ENCODE results near the gene RNGTT.

RNGTT gene

DNA sequence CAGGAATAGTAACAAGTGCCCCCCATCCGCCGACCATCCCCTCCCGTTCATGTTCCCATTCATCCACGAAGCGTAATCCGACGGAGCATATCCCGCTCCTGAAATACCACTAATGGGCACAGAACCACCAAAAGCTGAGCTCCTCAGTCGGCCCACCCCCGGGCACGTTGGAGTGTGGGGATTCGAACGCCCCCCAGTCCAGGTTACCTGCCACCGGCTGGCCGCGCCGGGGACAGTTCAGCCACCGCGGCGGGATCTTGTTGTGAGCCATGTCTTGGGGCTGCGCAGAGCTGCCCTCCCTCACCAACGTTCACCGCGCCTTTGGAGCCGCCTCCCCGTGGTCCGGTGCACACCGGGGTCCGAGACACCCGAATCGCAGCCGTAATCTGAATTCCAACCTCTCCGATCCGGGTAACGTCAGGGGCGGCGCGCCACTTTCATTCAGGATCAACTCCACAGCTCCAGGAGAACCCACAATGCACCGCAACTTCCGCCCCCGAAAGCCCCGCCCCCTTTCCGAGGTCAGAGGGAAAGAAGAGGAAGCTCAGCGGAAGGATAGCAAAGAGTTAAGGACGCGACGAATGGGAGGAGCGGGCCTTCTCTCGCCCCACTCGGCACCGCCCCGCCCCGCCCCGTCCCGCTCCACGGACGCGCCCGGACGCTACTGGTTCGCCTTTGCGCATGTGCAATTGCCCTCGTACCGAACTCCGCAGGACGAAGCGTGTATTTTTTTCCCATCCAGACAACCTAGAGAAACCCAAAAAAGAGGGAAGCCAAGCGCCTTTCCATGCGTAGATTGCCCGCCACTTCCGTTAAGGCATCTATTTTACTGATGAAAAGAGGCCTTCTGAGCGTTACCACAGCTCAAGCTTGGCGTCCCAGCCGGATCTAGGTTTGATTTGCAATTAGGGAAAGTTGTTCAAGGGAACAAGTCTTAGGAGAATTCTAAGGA lies at the start of gene RNGTT:
RNGTT (minus strand) TSS at position 480 of the 952 bp plus-strand sequence; CDS start at position 271, 209 bp downstream.
- Mint-ChIP-seq H3K27me3 (no peaks in the 10 kb centered on the region), H3K4me3 (peak within 1 kb of the TSS; percentile 96), H3K9me3 (peaks cover 7% of the 10 kb centered on the region), H3K27ac (peak within 1 kb of the TSS; percentile 95), H3K36me3 (peaks cover 7% of the 10 kb centered on the region), H3K4me1 (peaks cover 33% of the 10 kb centered on the region)
- peak; percentile 100 for ATAC-seq

GRCh38 chr6:89011436-89011835 lies 48.0 kb upstream of the RNGTT start:
- Mint-ChIP-seq H3K36me3 (peaks cover 5% of the 10 kb centered on the region), H3K27me3 (no peaks in the 10 kb centered on the region), H3K27ac (no peak overlapping the region), H3K4me3 (no peak overlapping the region), H3K9me3 (peaks cover 3% of the 10 kb centered on the region), H3K4me1 (peaks cover 11% of the 10 kb centered on the region)
- no peak for ATAC-seq

DNA sequence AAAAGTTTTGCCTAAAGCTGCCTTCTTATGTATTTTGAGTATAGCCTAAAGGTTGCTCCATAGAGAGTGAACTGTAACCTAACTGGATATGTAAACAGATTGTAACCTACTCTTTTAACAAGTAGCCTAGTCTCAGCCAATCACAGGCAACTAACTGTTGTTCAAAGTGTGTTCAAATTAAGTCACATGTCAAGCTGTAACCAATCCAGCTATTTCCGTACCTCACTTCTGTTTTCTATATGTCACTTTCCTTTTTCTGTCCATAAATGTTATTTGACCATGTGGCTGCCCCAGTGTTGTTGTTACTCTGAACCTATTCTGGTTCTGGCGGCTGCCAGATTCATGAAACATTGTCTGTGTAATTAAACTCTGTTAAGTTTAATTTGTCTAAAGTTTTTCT lies 47.4 kb upstream of the RNGTT start:
- Mint-ChIP-seq H3K4me1 (peaks cover 11% of the 10 kb centered on the region), H3K9me3 (no peaks in the 10 kb centered on the region), H3K4me3 (no peak overlapping the region), H3K27me3 (no peaks in the 10 kb centered on the region), H3K27ac (no peak overlapping the region), H3K36me3 (no peaks in the 10 kb centered on the region)
- no peak for ATAC-seq

DNA sequence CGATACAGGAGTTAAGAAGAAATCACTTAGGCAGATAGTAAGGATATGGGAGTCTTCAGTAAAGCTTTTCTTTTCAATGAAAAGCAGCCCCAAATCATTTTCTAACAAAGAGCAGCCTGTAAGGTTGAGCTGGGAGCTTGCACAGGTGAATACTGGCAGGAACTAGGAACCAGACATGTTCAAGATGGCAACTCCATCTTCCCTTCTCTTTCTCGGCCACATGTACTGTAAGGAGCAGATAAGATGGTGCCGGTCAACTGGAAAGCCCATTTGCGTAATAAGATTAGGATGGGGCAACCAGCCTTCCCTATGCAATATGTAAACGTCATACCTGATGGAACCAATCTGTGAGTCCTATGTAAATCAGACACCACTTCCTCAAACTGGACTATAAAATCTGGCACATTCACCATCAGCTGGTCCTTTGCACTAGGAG lies 46.2 kb upstream of the RNGTT start:
- no peak overlapping the region for H3K4me3 Mint-ChIP-seq
- no peak for ATAC-seq
- H3K27me3 Mint-ChIP-seq = no peaks in the 10 kb centered on the region
- H3K4me1 Mint-ChIP-seq = peaks cover 11% of the 10 kb centered on the region
- H3K27ac Mint-ChIP-seq = no peak overlapping the region
- H3K36me3 Mint-ChIP-seq = no peaks in the 10 kb centered on the region
- no peaks in the 10 kb centered on the region for H3K9me3 Mint-ChIP-seq

GRCh38 chr6:89008815-89009374 lies 45.5 kb upstream of the RNGTT start:
- Mint-ChIP-seq H3K4me1 (peaks cover 11% of the 10 kb centered on the region), H3K36me3 (no peaks in the 10 kb centered on the region), H3K27ac (no peak overlapping the region), H3K4me3 (no peak overlapping the region), H3K9me3 (no peaks in the 10 kb centered on the region), H3K27me3 (no peaks in the 10 kb centered on the region)
- no peak for ATAC-seq

DNA sequence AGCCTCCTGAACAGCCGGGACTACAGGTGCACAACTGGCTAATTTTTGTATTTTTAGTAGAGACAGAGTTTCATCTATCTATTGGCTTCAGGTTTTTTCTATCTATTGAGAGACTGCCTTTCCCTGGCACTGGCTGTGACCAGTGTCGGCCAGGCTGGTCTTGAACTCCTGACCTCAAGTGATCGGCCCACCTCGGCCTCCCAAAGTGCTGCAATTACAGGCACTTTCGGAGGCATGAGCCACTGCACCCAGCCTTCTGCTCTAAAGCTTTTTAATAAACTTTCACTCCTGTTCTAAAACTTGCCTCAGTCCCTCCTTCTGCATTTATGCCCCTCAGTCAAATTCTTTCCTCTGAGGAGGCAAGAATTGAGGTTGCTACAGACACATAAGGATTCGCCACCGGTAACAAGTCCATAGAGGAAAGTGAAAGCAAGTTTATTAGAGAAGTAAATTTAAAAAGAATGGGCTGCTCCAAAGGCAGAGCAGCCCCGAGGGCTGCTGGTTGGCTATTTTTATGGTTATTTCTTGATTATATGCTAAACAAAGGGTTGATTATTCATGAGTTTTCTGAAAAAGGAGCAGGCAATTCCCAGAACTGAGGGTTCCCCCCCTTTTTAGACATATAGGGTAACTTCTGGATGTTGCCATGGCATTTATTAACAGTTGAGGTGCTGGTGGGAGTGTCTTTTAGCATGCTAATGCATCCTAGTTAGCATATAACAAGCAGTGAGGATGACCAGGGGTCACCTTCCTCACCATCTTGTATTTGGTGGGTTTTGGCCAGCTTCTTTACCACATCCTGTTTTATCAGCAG lies 44.8 kb upstream of the RNGTT start:
- no peaks in the 10 kb centered on the region for H3K36me3 Mint-ChIP-seq
- peaks cover 11% of the 10 kb centered on the region for H3K4me1 Mint-ChIP-seq
- no peaks in the 10 kb centered on the region for H3K27me3 Mint-ChIP-seq
- no peaks in the 10 kb centered on the region for H3K9me3 Mint-ChIP-seq
- H3K27ac Mint-ChIP-seq = no peak overlapping the region
- H3K4me3 Mint-ChIP-seq = no peak overlapping the region
- ATAC-seq = no peak

GRCh38 chr6:89007209-89008000 lies 44.0 kb upstream of the RNGTT start:
- no peaks in the 10 kb centered on the region for H3K27me3 Mint-ChIP-seq
- H3K4me3 Mint-ChIP-seq = no peak overlapping the region
- H3K36me3 Mint-ChIP-seq = no peaks in the 10 kb centered on the region
- no peak for ATAC-seq
- H3K9me3 Mint-ChIP-seq = no peaks in the 10 kb centered on the region
- H3K4me1 Mint-ChIP-seq = peaks cover 11% of the 10 kb centered on the region
- H3K27ac Mint-ChIP-seq = no peak overlapping the region

DNA sequence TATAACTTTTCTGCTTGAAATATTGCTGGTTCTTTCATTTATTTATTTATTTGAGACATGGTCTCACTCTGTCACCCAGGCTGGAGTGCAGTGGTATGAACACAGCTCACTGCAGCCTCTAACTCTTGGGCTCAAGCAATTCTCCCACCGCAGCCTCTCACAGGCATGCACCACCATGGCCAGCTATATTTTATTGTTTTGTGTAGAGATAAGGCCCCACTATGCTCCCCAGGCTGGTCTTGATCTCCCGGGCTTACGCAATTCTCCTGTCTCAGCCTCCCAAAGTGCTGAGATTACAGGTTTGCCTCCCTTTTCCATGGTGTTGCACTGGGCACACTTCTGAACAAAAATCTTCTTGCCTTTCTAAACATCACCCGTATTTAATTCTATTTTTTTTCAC lies 39.1 kb upstream of the RNGTT start:
- no peak for ATAC-seq
- Mint-ChIP-seq H3K4me3 (no peak overlapping the region), H3K27ac (no peak overlapping the region), H3K36me3 (no peaks in the 10 kb centered on the region), H3K9me3 (no peaks in the 10 kb centered on the region), H3K4me1 (peaks cover under 1% of the 10 kb centered on the region), H3K27me3 (no peaks in the 10 kb centered on the region)

DNA sequence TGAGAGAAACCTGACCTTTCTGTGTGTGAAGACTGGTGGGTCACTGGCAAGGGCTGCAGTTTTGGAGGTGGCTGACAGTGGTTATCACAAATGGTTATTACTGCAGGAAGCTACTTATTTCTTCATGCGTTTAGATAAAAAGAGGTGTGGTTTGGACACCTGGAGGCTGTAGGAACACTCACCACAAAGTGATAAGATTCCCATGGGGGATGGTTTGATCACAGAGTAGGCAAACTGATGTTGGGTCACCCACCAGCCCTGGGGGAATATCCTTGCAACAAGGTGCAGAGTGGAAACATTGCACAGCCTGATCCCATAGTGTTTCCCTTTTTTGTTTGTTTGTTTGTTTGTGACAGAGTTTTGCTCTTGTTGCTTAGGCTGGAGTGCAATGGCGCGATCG lies 33.9 kb upstream of the RNGTT start:
- H3K27ac Mint-ChIP-seq = no peak overlapping the region
- no peaks in the 10 kb centered on the region for H3K4me1 Mint-ChIP-seq
- H3K27me3 Mint-ChIP-seq = no peaks in the 10 kb centered on the region
- no peak for ATAC-seq
- no peaks in the 10 kb centered on the region for H3K36me3 Mint-ChIP-seq
- no peak overlapping the region for H3K4me3 Mint-ChIP-seq
- no peaks in the 10 kb centered on the region for H3K9me3 Mint-ChIP-seq

- no peaks in the 10 kb centered on the region for H3K36me3 Mint-ChIP-seq
- H3K27ac Mint-ChIP-seq = no peak overlapping the region
- ATAC-seq = no peak
- H3K9me3 Mint-ChIP-seq = no peaks in the 10 kb centered on the region
- H3K4me3 Mint-ChIP-seq = no peak overlapping the region
- no peaks in the 10 kb centered on the region for H3K4me1 Mint-ChIP-seq
- no peaks in the 10 kb centered on the region for H3K27me3 Mint-ChIP-seq
Measured at GRCh38 chr6:88992741-88993552, 29.5 kb upstream of the RNGTT start.

DNA sequence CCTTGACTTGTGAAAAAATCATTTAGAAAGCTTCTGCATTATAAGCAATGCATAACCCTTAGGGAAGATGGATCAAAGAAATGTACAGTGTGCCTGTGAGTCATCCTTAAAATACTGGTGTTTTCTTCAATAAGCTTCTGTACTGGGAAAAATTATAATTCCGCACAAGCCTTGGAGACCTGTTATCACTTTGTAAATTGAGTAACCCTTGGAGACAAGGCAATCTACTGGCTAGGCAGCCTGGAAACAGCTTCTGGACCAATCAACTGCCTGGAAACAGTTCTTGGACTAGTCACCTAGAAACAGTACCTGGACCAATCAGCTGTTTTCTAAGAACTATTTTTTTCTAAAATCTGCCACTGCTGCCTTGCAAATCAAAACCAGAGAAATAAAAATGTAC lies 25.8 kb upstream of the RNGTT start:
- no peaks in the 10 kb centered on the region for H3K27me3 Mint-ChIP-seq
- H3K27ac Mint-ChIP-seq = no peak overlapping the region
- no peaks in the 10 kb centered on the region for H3K36me3 Mint-ChIP-seq
- no peak overlapping the region for H3K4me3 Mint-ChIP-seq
- no peaks in the 10 kb centered on the region for H3K9me3 Mint-ChIP-seq
- H3K4me1 Mint-ChIP-seq = no peaks in the 10 kb centered on the region
- ATAC-seq = no peak

- no peaks in the 10 kb centered on the region for H3K4me1 Mint-ChIP-seq
- no peaks in the 10 kb centered on the region for H3K9me3 Mint-ChIP-seq
- H3K27me3 Mint-ChIP-seq = no peaks in the 10 kb centered on the region
- no peak overlapping the region for H3K27ac Mint-ChIP-seq
- ATAC-seq = no peak
- H3K4me3 Mint-ChIP-seq = no peak overlapping the region
- H3K36me3 Mint-ChIP-seq = no peaks in the 10 kb centered on the region
Measured at GRCh38 chr6:88987922-88988321, 24.5 kb upstream of the RNGTT start.

- ATAC-seq = no peak
- H3K27ac Mint-ChIP-seq = no peak overlapping the region
- H3K36me3 Mint-ChIP-seq = no peaks in the 10 kb centered on the region
Measured at GRCh38 chr6:88985901-88986300, 22.5 kb upstream of the RNGTT start.

DNA sequence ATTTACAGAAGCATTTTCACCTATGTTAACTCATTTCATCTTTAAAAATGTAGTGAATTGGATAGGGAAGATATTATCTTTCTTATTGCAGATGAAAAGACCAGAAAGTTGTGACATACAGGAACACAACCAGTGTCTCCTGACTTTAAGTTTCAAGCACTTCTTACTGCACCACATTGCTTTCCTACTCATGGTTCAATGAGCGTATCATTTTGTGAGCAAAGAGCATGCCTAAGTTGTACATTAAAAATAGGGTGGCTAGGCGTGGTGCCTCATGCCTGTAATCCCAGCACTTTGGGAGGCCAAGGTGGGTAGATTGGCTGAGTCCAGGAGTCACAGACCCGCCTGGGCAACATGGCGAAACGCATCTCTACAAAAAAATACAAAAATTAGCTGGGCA lies 21.2 kb upstream of the RNGTT start:
- Mint-ChIP-seq H3K9me3 (no peaks in the 10 kb centered on the region), H3K36me3 (no peaks in the 10 kb centered on the region), H3K4me3 (no peak overlapping the region), H3K27ac (no peak overlapping the region), H3K27me3 (no peaks in the 10 kb centered on the region), H3K4me1 (no peaks in the 10 kb centered on the region)
- ATAC-seq = no peak

More at GRCh38 chr6:88985901-88986300, 22.5 kb upstream of the RNGTT start:
- Mint-ChIP-seq H3K4me1 (no peaks in the 10 kb centered on the region), H3K9me3 (no peaks in the 10 kb centered on the region), H3K27me3 (no peaks in the 10 kb centered on the region), H3K4me3 (no peak overlapping the region)

All from stimulated activated memory B cell treated with anti-CD40 and anti-IgM and Interleukin-4, amounts not matched to agents 10 μg/mL and 1 μg/mL and 100 μg/mL, for 72 hours (primary cell).